Prostate gland (tissue), 2 donors: ENCODE measurements around the gene CD37. TPM values are rescaled to one million over a fixed set of nuclear protein-coding genes. Genes with fewer than 3 reads are reported as not detected.

Experiments used
- DNase-seq: peaks from one replicate; pipeline ENCODE4 v3.0.0-alpha.2; 2019; ENCODE audit warnings: low spot score
- H3K27ac ChIP-seq, 2 donors: fragments of 200-600 bp; sonication (generic); 2 replicates each; pipeline ENCODE4 v1.5.1; 2017 to 2019
- H3K27me3 ChIP-seq: fragments of 200-600 bp; sonication (generic); replicated peaks from 2 replicates; pipeline ENCODE4 v1.5.1; 2019; ENCODE audit not compliant: insufficient read depth
- H3K36me3 ChIP-seq, 2 donors: fragments of 200-600 bp; sonication (generic); 1 replicate in 1 of 2; 2 replicates in 1 of 2; pipeline versions ENCODE4 v1.5.1 to v1.8.1; 2017 to 2019
- H3K4me1 ChIP-seq: fragments of 200-600 bp; sonication (generic); replicated peaks from 2 replicates; pipeline ENCODE4 v1.5.1; 2019
- H3K4me3 ChIP-seq, 2 donors: fragments of 200-600 bp; sonication (generic); 2 replicates each; pipeline ENCODE4 v1.5.1; 2017 to 2019
- H3K9me3 ChIP-seq: fragments of 200-600 bp; sonication (generic); 2 replicates; pipeline ENCODE4 v1.5.1; 2017
- CTCF ChIP-seq, 4 experiments: fragments of 200-600 bp in 2 of 4; fragments of 450-650 bp in 2 of 4; sonication (generic) in 2 of 4; IDR thresholded peaks; 1 replicate in 3 of 4; 2 replicates in 1 of 4; pipeline ENCODE4 v1.5.1; 2016 to 2019; ENCODE audit warnings: antibody characterized with exemption in 4 of 4, mild to moderate bottlenecking in 2 of 4, moderate library complexity in 2 of 4
- POLR2A ChIP-seq: fragments of 450-650 bp; IDR thresholded peaks from one replicate; pipeline ENCODE4 v1.6.1; 2016; ENCODE audit warnings: antibody characterized with exemption, mild to moderate bottlenecking
- POLR2AphosphoS5 ChIP-seq: sonication (generic); formaldehyde crosslinking; IDR thresholded peaks from one replicate; pipeline ENCODE4 v1.6.1; 2017; ENCODE audit warnings: antibody characterized with exemption
- WGBS: methylation state at CpG from one replicate; pipeline ENCODE4 v1.1.5; 2018; 5-methylcytosine and 5-hydroxymethylcytosine counted together
- intact Hi-C: fragments of 100-400 bp; cut with DNase I; formaldehyde crosslinking; loops from one replicate; pipeline ENCODE4 v1.14.2; 2022
- total RNA-seq, 2 donors: library from RNA; depleted of rRNA; stranded (reverse); fragments of >200 nt; gene quantifications; one replicate each; pipeline ENCODE4 v1.1.0, GENCODE V29; 2016

The CD37 gene
- total RNA-seq, 2 donors from 2014 or later, result 9.5 to 21.4 TPM

- 95% methylated on average over 15 of the region's 15 CpGs for WGBS
- Histone ChIP-seq H3K36me3 (peaks cover 0 to 8% of the 10 kb centered on the region in 2 donors), H3K9me3 (no peaks in the 10 kb centered on the region), H3K27ac (no peak overlapping the region), H3K27me3 (no peaks in the 10 kb centered on the region), H3K4me3 (no peak overlapping the region), H3K4me1 (no peaks in the 10 kb centered on the region)
- DNase-seq, result no peak
- no peak for TF ChIP-seq CTCF (IDR thresholded peaks at IDR 0.05)
- no peak for TF ChIP-seq POLR2A
- no peak for TF ChIP-seq POLR2AphosphoS5
- intact Hi-C loops, result no loop called here
Measured at GRCh38 chr19:49347191-49347590, 12.0 kb downstream of the CD37 start.

- no peaks in the 10 kb centered on the region for H3K4me1 ChIP-seq
- WGBS, result 55% methylated on average over 3 of the region's 3 CpGs
- TF ChIP-seq CTCF (IDR thresholded peaks at IDR 0.05), result no peak
- TF ChIP-seq POLR2AphosphoS5, result no peak
- no peak for TF ChIP-seq POLR2A
- H3K36me3 ChIP-seq, result peaks cover 0 to 8% of the 10 kb centered on the region in 2 donors
- no peak overlapping the region for H3K27ac ChIP-seq
- DNase-seq, result no peak
- H3K27me3 ChIP-seq, result no peaks in the 10 kb centered on the region
- H3K9me3 ChIP-seq, result no peaks in the 10 kb centered on the region
- intact Hi-C loops, result no loop called here
- no peak overlapping the region for H3K4me3 ChIP-seq
Measured at GRCh38 chr19:49347835-49348234, 12.6 kb downstream of the CD37 start.

DNA sequence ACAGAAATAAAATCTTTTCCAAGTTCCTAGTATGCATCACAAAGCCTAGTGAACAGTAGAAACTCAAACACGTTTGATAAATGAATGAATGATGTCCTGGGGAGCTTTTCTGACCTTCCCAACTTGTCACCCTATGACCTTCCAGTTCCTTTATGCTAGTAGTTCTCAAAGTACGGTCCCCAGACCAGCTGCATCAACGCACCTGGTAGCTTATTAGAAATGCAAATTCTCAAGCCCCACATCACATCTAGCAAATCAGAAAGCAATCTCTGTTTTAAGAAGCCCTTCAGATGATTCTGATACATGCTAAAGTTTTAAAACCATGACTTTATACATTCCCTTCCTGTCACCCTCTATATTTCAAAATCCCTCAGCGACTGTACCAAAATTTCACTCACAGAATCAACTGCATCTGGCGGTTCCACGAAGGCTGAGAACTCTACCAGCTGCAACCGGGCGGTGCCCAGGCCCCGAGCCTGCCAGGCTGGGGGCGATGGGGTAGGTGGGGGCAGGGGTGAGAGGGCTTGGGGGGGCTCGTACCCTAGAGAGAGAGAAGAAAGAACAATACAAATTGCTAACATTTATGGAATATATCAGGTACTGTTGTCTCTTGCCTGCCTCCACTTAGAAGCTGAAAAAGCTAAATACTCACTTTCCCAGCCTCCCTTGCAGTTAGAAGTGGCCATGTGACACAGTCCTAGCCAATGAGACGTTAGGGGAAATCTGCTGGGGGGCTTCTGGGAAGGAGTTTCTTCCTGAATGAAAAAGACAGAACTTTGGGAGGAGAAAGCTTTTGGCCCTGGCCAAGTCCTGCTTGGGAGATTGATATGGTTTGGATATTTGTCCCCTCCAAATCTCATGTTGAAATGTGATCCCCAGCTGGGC lies 13.3 kb downstream of the CD37 start:
- no peaks in the 10 kb centered on the region for H3K27me3 ChIP-seq
- peaks cover 0 to 8% of the 10 kb centered on the region in 2 donors for H3K36me3 ChIP-seq
- no peak for DNase-seq
- H3K9me3 ChIP-seq, result no peaks in the 10 kb centered on the region
- TF ChIP-seq POLR2AphosphoS5 (no peak), POLR2A (no peak), CTCF (IDR thresholded peaks at IDR 0.05) (no peak)
- no peak overlapping the region for H3K4me3 ChIP-seq
- H3K27ac ChIP-seq, result no peak overlapping the region
- WGBS, result 94% methylated on average over 12 of the region's 12 CpGs
- no peaks in the 10 kb centered on the region for H3K4me1 ChIP-seq
- intact Hi-C loops, result no loop called here

DNA sequence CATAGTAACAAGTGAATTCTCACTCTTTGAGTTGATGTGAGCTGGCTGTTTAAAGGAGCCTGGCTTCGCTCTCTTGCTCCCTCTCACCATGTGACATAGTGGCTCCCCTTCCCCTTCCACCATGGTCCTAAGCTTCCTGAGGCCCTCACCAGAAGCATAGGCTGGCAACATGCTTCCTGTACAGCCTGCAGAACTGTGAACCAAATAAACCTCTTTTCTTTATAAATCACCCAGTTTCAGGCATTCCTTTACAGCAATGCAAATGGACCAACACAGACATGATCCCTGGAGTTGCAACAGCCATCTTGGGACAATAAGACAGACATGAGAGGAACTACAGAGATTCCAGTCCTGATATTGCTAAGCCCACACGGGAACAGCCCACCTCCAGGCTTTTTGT lies 14.4 kb downstream of the CD37 start:
- Histone ChIP-seq H3K9me3 (no peaks in the 10 kb centered on the region), H3K27me3 (no peaks in the 10 kb centered on the region)

More for the DNA sequence above, 14.4 kb downstream of the CD37 start:
- DNase-seq, result no peak
- H3K27ac ChIP-seq, result no peak overlapping the region
- TF ChIP-seq POLR2A (no peak), CTCF (IDR thresholded peaks at IDR 0.05) (no peak), POLR2AphosphoS5 (no peak)
- H3K4me1 ChIP-seq, result no peaks in the 10 kb centered on the region
- H3K4me3 ChIP-seq, result no peak overlapping the region
- 87% methylated on average over 2 of the region's 2 CpGs for WGBS
- peaks cover 0 to 9% of the 10 kb centered on the region in 2 donors for H3K36me3 ChIP-seq
- intact Hi-C loops, result no loop called here
